SU-DHL-6 (cell line): ENCODE results near the gene LAMB4.

Source experiments
- H2AFZ ChIP-seq: fragments of 200-600 bp; sonication (generic); 2 replicates; pipeline ENCODE4 v1.6.1; 2014; ENCODE audit warnings: low read depth, mild to moderate bottlenecking, moderate library complexity, mixed read lengths, antibody characterized with exemption, low read length; ENCODE audit not compliant: severe bottlenecking
- H3F3A ChIP-seq: fragments of 200-600 bp; shearing (Covaris generic); 2 replicates; pipeline ENCODE4 v1.6.0; 2016; ENCODE audit warnings: antibody characterized with exemption, mild to moderate bottlenecking; ENCODE audit not compliant: insufficient read depth
- H3K27ac ChIP-seq: fragments of 200-600 bp; sonication (generic); 2 replicates; pipeline ENCODE4 v1.5.1; 2016; ENCODE audit warnings: low read depth, mild to moderate bottlenecking, low read length, moderate library complexity, mixed read lengths
- H3K27me3 ChIP-seq: fragments of 200-600 bp; sonication (generic), shearing (Covaris generic); 2 replicates; pipeline ENCODE4 v1.6.0; 2014; ENCODE audit warnings: mild to moderate bottlenecking, low read length
- H3K36me3 ChIP-seq: fragments of 200-600 bp; sonication (generic); 2 replicates; pipeline ENCODE4 v1.6.1; 2014; ENCODE audit warnings: mild to moderate bottlenecking, low read length, mixed read lengths
- H3K4me2 ChIP-seq: fragments of 300-600, 200-600 bp; shearing (Covaris generic), sonication (generic); 2 replicates; pipeline ENCODE4 v1.6.0; 2014; ENCODE audit warnings: low read length, low read depth, mild to moderate bottlenecking; ENCODE audit not compliant: poor library complexity, severe bottlenecking
- H3K4me3 ChIP-seq: fragments of 200-600 bp; sonication (generic); 2 replicates; pipeline ENCODE4 v1.5.1; 2014; ENCODE audit warnings: antibody characterized with exemption, low read length, mild to moderate bottlenecking, mixed read lengths; ENCODE audit not compliant: insufficient read depth, poor library complexity, severe bottlenecking
- H3K79me2 ChIP-seq: fragments of 200-600 bp; sonication (generic); 2 replicates; pipeline ENCODE4 v1.6.1; 2014; ENCODE audit warnings: mild to moderate bottlenecking, low read length, moderate library complexity; ENCODE audit not compliant: insufficient read depth
- H3K9ac ChIP-seq: fragments of 200-600 bp; sonication (generic); 2 replicates; pipeline ENCODE4 v1.7.0; 2014; ENCODE audit warnings: mild to moderate bottlenecking, low read length
- H3K9me2 ChIP-seq: fragments of 200-600 bp; sonication (generic); replicated peaks from 2 replicates; pipeline ENCODE4 v1.6.1; 2014; ENCODE audit warnings: low read length; ENCODE audit not compliant: insufficient read depth
- H3K9me3 ChIP-seq: fragments of 200-600 bp; sonication (generic); 2 replicates; pipeline ENCODE4 v1.6.1; 2014; ENCODE audit warnings: low read length, mixed read lengths; ENCODE audit not compliant: insufficient read depth
- H4K20me1 ChIP-seq: fragments of 200-600 bp; sonication (generic); 2 replicates; pipeline ENCODE4 v1.6.1; 2014; ENCODE audit warnings: low read depth, mild to moderate bottlenecking, antibody characterized with exemption, low read length, moderate library complexity, mixed read lengths
- EZH2phosphoT487 ChIP-seq: fragments of 200-600 bp; sonication (generic), shearing (Covaris generic); conservative IDR thresholded peaks from 2 replicates; pipeline ENCODE4 v1.6.1; 2018; ENCODE audit warnings: mild to moderate bottlenecking, antibody characterized with exemption, low read length, moderate library complexity, mixed read lengths
- TF ChIP-seq, protein P1 (sequence below): fragments of 200-600 bp; sonication (generic); IDR thresholded peaks from one replicate; pipeline ENCODE4 v1.5.1; 2017; ENCODE audit warnings: antibody characterized with exemption, mild to moderate bottlenecking, low read length, moderate library complexity; ENCODE audit not compliant: insufficient read depth, poor library complexity, severe bottlenecking

LAMB4 gene

DNA sequence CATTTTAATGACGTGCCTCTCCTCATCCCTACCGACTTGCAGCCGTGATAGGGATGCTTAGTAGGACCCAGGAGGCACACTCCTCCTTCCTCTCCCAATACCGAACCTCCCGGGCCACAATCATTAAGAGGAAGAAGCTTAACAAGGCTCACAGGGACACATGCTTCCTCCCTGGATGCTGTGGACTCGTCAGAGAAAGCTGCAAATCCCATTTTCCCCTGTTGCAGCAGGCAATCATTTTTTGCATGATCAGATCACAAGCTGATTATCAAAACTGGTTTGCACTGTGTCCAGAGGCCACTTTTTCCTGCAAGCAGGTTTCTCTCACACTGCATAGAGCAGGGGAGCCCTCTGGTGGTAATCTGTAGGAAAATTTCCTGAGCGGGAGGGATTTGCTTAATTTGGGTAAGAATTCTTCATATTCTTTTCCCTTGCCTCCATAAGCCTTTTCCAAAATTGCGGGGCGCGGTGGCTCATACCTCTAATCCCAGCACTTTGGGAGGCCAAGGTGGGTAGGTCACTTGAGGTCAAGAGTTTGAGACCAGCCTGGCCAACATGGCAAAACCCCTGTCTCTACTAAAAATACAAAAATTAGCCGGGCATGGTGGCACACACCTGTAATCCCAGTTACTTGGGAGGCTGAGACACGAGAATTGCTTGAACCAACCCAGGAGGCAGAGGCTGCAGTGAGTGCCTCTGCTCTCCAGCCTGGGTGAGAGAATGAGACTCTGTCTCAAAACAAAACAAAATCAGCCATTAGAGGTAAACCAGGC is 16.1 kb upstream of the LAMB4 start:
- H3K9me2 ChIP-seq, result no peaks in the 10 kb centered on the region
- H3F3A ChIP-seq, result no peaks in the 10 kb centered on the region
- H3K4me2 ChIP-seq, result no peak overlapping the region
- no peak overlapping the region for H3K27ac ChIP-seq
- no peak overlapping the region for H3K9ac ChIP-seq
- H3K27me3 ChIP-seq, result no peaks in the 10 kb centered on the region
- H3K79me2 ChIP-seq, result no peaks in the 10 kb centered on the region
- no peak overlapping the region for H2AFZ ChIP-seq
- no peaks in the 10 kb centered on the region for H3K9me3 ChIP-seq
- no peak for TF ChIP-seq EZH2phosphoT487
- TF ChIP-seq, protein P1, sequence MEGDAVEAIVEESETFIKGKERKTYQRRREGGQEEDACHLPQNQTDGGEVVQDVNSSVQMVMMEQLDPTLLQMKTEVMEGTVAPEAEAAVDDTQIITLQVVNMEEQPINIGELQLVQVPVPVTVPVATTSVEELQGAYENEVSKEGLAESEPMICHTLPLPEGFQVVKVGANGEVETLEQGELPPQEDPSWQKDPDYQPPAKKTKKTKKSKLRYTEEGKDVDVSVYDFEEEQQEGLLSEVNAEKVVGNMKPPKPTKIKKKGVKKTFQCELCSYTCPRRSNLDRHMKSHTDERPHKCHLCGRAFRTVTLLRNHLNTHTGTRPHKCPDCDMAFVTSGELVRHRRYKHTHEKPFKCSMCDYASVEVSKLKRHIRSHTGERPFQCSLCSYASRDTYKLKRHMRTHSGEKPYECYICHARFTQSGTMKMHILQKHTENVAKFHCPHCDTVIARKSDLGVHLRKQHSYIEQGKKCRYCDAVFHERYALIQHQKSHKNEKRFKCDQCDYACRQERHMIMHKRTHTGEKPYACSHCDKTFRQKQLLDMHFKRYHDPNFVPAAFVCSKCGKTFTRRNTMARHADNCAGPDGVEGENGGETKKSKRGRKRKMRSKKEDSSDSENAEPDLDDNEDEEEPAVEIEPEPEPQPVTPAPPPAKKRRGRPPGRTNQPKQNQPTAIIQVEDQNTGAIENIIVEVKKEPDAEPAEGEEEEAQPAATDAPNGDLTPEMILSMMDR, result peak; percentile 62
- H3K4me3 ChIP-seq, result no peak overlapping the region
- H3K36me3 ChIP-seq, result no peaks in the 10 kb centered on the region
- no peaks in the 10 kb centered on the region for H4K20me1 ChIP-seq

DNA sequence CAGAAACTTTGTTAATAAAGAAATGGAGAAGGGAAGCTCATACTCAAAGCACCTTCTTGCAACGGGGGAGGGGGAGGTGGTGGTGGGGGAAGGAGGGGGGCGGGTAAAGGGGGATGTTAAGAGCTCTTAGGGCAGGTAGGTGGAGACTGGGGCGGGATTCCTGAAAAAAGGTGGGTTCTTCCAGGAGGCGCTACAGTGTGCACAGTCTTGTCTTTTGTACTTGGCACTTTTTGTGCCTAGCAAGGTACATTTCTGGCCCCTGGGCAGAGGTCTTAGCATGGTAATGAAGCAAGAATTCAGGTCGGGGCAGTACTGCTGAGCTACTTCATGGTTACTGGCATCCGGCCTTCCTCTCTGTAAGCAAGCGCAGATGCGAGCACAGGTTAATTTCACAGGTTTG is 15.2 kb upstream of the LAMB4 start:
- no peaks in the 10 kb centered on the region for H3K9me3 ChIP-seq
- no peak overlapping the region for H2AFZ ChIP-seq
- H3F3A ChIP-seq, result no peaks in the 10 kb centered on the region
- H3K79me2 ChIP-seq, result no peaks in the 10 kb centered on the region
- H3K4me2 ChIP-seq, result no peak overlapping the region
- H3K27me3 ChIP-seq, result no peaks in the 10 kb centered on the region
- H3K9me2 ChIP-seq, result no peaks in the 10 kb centered on the region
- H3K36me3 ChIP-seq, result no peaks in the 10 kb centered on the region
- TF ChIP-seq, protein P1, result no peak
- no peak for TF ChIP-seq EZH2phosphoT487
- H3K27ac ChIP-seq, result no peak overlapping the region
- no peaks in the 10 kb centered on the region for H4K20me1 ChIP-seq
- H3K4me3 ChIP-seq, result no peak overlapping the region
- no peak overlapping the region for H3K9ac ChIP-seq

DNA sequence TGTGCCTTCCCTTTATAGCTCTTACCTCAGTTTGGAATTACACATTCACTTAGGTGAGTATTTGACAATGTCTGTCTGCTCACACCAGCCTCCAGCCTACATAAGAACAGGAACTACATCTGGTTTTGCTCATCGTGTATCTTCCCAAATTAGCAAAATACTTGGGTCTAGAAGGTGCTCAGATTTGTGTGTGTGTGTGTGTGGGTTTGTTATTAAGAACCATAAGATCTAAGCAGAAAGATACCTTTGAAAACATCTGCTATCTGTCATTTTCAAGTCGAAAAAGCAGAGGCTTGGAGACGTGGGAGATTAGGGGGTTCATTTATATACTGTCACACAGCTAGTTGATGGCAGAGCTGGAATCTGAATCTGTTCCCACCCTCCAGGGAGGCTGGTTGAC is 14.8 kb upstream of the LAMB4 start:
- H3K4me3 ChIP-seq, result no peak overlapping the region
- no peaks in the 10 kb centered on the region for H3F3A ChIP-seq
- no peak overlapping the region for H3K4me2 ChIP-seq
- H3K36me3 ChIP-seq, result no peaks in the 10 kb centered on the region
- no peaks in the 10 kb centered on the region for H3K9me2 ChIP-seq
- TF ChIP-seq, protein P1, result no peak
- no peak for TF ChIP-seq EZH2phosphoT487
- no peaks in the 10 kb centered on the region for H3K27me3 ChIP-seq
- H3K9me3 ChIP-seq, result no peaks in the 10 kb centered on the region
- no peak overlapping the region for H3K9ac ChIP-seq
- H2AFZ ChIP-seq, result no peak overlapping the region
- H3K79me2 ChIP-seq, result no peaks in the 10 kb centered on the region
- no peak overlapping the region for H3K27ac ChIP-seq
- no peaks in the 10 kb centered on the region for H4K20me1 ChIP-seq
